Caco-2 (cell line): ENCODE results near the gene CDK2. TPM values are rescaled to one million over a fixed set of nuclear protein-coding genes. Genes with fewer than 3 reads are reported as not detected.

ENCODE experiments used
- BruUV-seq: library from RNA; stranded (reverse); fragments of 400-500 nt; replicated peaks from 2 replicates; lab custom pipeline; 2021; lab: Mats Ljungman, UMichigan
- CTCF ChIA-PET: fragments of 300-600 bp; sonication (Branson Sonifier 250); formaldehyde crosslinking; loops from one replicate; lab custom pipeline; 2022; ENCODE audit warnings: antibody characterized with exemption; lab: Charles Lee
- POLR2A ChIA-PET: fragments of 300-600 bp; sonication (Branson Sonifier 250); formaldehyde crosslinking; loops from one replicate; lab custom pipeline; 2022; ENCODE audit warnings: antibody characterized with exemption; lab: Charles Lee
- DNase-seq, 2 experiments: peaks; one replicate each; pipeline versions ENCODE4 v3.0.0 to v3.0.0-alpha.2; 2020 to 2022
- H3K27me3 ChIP-seq: replicated peaks from 2 replicates; pipeline ENCODE4 v1.6.0; 2011; ENCODE audit warnings: low read length; ENCODE audit not compliant: control insufficient read depth, insufficient read depth
- H3K36me3 ChIP-seq: 2 replicates; pipeline ENCODE4 v1.5.1; 2011; ENCODE audit warnings: low read length; ENCODE audit not compliant: control insufficient read depth, insufficient read depth
- H3K4me1 ChIP-seq: fragments of 250-450 bp; sonication (Bioruptor Pico); 2 replicates; pipeline ENCODE4 v1.5.1; 2020; ENCODE audit warnings: mild to moderate bottlenecking
- H3K4me3 ChIP-seq: 2 replicates; pipeline ENCODE4 v1.5.1; 2011; ENCODE audit warnings: low read depth, mild to moderate bottlenecking, control low read depth, low read length
- H3K9me3 ChIP-seq: fragments of 250-450 bp; sonication (Bioruptor Pico); 2 replicates; pipeline ENCODE4 v1.5.1; 2020; ENCODE audit warnings: mild to moderate bottlenecking, moderate library complexity
- H3K27ac Mint-ChIP-seq: one replicate; pipeline ENCODE4 v1.8.0; 2022; ENCODE audit warnings: mixed read lengths; ENCODE audit not compliant: unreplicated experiment
- H3K27me3 Mint-ChIP-seq: one replicate; pipeline ENCODE4 v1.8.0; 2022; ENCODE audit warnings: mixed read lengths; ENCODE audit not compliant: insufficient read depth, unreplicated experiment
- H3K36me3 Mint-ChIP-seq: one replicate; pipeline ENCODE4 v1.8.0; 2022; ENCODE audit warnings: mild to moderate bottlenecking, mixed read lengths; ENCODE audit not compliant: insufficient read depth, unreplicated experiment
- H3K4me1 Mint-ChIP-seq: one replicate; pipeline ENCODE4 v1.8.0; 2022; ENCODE audit warnings: low read depth, mixed read lengths; ENCODE audit not compliant: unreplicated experiment
- H3K4me3 Mint-ChIP-seq: one replicate; pipeline ENCODE4 v1.8.0; 2022; ENCODE audit warnings: mild to moderate bottlenecking, moderate library complexity, mixed read lengths; ENCODE audit not compliant: unreplicated experiment
- H3K9me3 Mint-ChIP-seq: one replicate; pipeline ENCODE4 v1.8.0; 2022; ENCODE audit warnings: mixed read lengths; ENCODE audit not compliant: unreplicated experiment
- CTCF ChIP-seq, 2 experiments: fragments of 200-600 bp in 1 of 2; IDR thresholded peaks; 1 replicate in 1 of 2; 2 replicates in 1 of 2; pipeline versions ENCODE4 v1.5.1 to v1.8.0; 2011 to 2022; ENCODE audit warnings: antibody characterized with exemption in 1 of 2, control low read depth in 1 of 2, inconsistent platforms in 1 of 2, low read depth in 1 of 2, low read length in 1 of 2, mild to moderate bottlenecking in 1 of 2, moderate library complexity in 1 of 2; ENCODE audit not compliant: insufficient read depth in 1 of 2, severe bottlenecking in 1 of 2, unreplicated experiment in 1 of 2
- intact Hi-C: fragments of 100-400 bp; cut with micrococcal nuclease; formaldehyde crosslinking; loops from one replicate; pipeline ENCODE4 v1.10.0; 2022; ENCODE audit not compliant: unreplicated experiment
- total RNA-seq: library from RNA; stranded (reverse); gene quantifications from 2 replicates; pipeline ENCODE4 v1.2.3, GENCODE V29; 2022

The CDK2 gene
- total RNA-seq, 1 experiment from 2014 or later = 110 TPM

DNA sequence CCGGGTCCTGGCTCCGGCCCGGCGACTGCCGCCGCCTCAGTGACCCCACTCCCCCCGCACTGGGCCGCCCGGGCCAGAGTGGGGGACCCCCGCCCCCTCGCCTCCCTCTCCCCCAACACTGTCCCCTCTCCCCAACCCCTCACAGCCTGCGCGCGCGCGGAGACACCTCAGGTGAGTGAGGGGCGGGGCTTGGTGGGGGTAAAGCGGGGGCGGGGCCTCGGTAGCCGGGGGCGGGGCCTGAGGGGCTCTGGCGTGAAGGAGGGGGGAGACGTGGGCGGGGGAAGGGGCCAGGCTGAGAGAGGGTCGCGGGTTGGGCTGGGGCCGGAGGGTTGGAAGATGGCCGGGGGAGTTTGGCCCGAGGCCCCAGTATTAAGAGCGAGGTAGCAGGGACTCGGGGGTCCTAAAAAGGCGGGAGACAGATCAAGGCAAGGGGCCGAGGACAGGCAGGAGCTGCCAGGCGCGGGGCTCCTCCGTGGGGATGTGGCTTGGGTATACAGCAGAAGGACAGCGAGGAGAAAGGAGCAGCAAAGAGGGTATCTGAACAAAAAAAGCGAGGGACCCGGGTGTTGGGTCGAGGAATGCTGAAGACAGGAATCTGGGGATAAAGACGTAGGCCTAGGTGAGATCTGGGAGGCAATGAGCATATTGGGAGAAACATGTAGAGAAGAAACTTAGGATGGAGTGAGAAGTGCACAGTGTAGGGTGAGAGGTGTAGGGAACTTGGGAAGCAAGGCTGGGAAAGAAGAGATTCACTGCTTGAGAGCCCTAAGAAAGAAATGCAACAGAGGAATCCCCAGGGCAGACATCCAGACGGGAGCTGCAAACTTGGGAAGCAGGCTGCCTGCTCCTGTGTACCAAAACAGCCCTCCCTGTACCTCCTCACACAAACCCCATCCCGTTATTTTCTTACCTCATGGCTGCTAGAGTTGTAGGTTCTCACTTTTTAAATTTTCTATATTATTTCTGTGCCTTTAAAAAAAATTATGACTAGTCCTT is 41.2 kb downstream of the CDK2 start:
- no peaks in the 10 kb centered on the region for H3K27me3 Mint-ChIP-seq
- peak overlapping the region; percentile 93 for H3K4me3 Mint-ChIP-seq
- BruUV-seq = no TSS peak
- Histone ChIP-seq H3K4me1 (peaks cover 54% of the 10 kb centered on the region), H3K9me3 (no peaks in the 10 kb centered on the region), H3K36me3 (peaks cover 6% of the 10 kb centered on the region; the same call in 1 of the 2 replicates), H3K27me3 (no peaks in the 10 kb centered on the region), H3K4me3 (peak overlapping the region; percentile 52)
- no peak for TF ChIP-seq CTCF (IDR thresholded peaks at IDR 0.05; ENCODE audit: insufficient read depth in 1 of 2, low read depth in 1 of 2, low read length in 1 of 2, severe bottlenecking in 1 of 2, unreplicated experiment in 1 of 2)
- H3K27ac Mint-ChIP-seq = peak overlapping the region; percentile 82
- ChIA-PET POLR2A (interaction anchor here (1.2 to 1.8 kb wide), 4 partner anchors 11 to 97 kb away, joined by 3 to 13 read pairs (median 7); partner anchors contain the start of genes PA2G4, RAB5B and SUOX), CTCF (interaction anchor here (0.6 to 2.8 kb wide), 6 partner anchors 10 to 111 kb away, joined by 4 to 20 read pairs (median 12); partner anchors contain the start of gene SUOX)
- DNase-seq = peak; percentile 75 to 81
- H3K36me3 Mint-ChIP-seq = peaks cover 47% of the 10 kb centered on the region
- intact Hi-C loops = loop anchor here (1.0 kb wide), 1 partner anchor 11 kb away; the partner anchor contains the start of gene SUOX
- H3K9me3 Mint-ChIP-seq = no peaks in the 10 kb centered on the region
- peaks cover 59% of the 10 kb centered on the region for H3K4me1 Mint-ChIP-seq

GRCh38 chr12:56010111-56010570 is 43.5 kb downstream of the CDK2 start:
- ChIA-PET CTCF (interaction anchor here (0.8 to 2.8 kb wide), 4 partner anchors 13 to 272 kb away, joined by 4 to 20 read pairs (median 8); partner anchors contain the start of gene SUOX), POLR2A (interaction anchor here (1.0 to 1.6 kb wide), 7 partner anchors 12 to 192 kb away, joined by 3 to 8 read pairs (median 4); partner anchors contain the start of genes DNAJC14, ORMDL2, RAB5B and SARNP)
- no peaks in the 10 kb centered on the region for H3K27me3 Mint-ChIP-seq
- no peaks in the 10 kb centered on the region for H3K9me3 ChIP-seq
- H3K4me1 Mint-ChIP-seq = peaks cover 59% of the 10 kb centered on the region
- DNase-seq = peak; percentile 81 to 84
- H3K27me3 ChIP-seq = no peaks in the 10 kb centered on the region
- H3K36me3 ChIP-seq = peaks cover 1% of the 10 kb centered on the region; the same call in 1 of the 2 replicates
- no peak for TF ChIP-seq CTCF (IDR thresholded peaks at IDR 0.05; ENCODE audit: insufficient read depth in 1 of 2, low read depth in 1 of 2, low read length in 1 of 2, severe bottlenecking in 1 of 2, unreplicated experiment in 1 of 2)
- H3K9me3 Mint-ChIP-seq = no peaks in the 10 kb centered on the region
- intact Hi-C loops = loop anchor here (1.0 kb wide), 3 partner anchors 9 to 31 kb away; partner anchors contain the start of gene RPS26
- H3K4me3 Mint-ChIP-seq = peak overlapping the region; percentile 93
- H3K27ac Mint-ChIP-seq = peak overlapping the region; percentile 78
- no peak overlapping the region for H3K4me3 ChIP-seq
- peaks cover 77% of the 10 kb centered on the region for H3K4me1 ChIP-seq
- H3K36me3 Mint-ChIP-seq = peaks cover 36% of the 10 kb centered on the region
- BruUV-seq = TSS peak; percentile 22
